ENCODE data around the gene FSHR.

Gene FSHR

DNA sequence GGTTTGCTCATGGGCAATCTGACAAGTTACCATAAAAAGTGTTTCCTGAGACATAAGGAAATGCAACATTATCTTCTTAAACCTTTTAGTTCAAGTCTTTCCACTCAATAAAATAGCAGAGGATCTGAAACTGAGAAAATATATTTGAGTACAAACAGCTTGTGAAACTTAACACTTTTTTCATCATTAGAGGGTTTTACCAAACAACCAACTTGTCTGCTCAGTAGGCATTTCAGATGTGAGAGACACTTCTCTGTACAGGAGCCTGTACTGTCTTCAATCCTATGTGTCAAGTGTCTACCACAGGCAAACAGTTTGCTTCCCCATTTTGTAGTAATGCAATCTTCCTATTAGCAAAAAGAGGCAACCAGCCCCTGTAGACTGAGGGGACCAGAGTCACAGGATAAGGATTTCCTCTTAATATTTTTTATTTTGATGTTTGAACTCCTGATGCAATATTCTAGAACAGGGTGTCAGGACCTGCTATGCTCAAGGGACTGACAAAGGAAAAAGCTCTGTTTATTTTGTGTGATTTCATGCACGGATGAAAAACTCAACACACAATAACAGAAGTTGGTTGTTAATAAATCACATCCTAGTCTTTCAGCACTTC lies 239.7 kb downstream of the FSHR start:
- TF ChIP-seq, protein P1, sequence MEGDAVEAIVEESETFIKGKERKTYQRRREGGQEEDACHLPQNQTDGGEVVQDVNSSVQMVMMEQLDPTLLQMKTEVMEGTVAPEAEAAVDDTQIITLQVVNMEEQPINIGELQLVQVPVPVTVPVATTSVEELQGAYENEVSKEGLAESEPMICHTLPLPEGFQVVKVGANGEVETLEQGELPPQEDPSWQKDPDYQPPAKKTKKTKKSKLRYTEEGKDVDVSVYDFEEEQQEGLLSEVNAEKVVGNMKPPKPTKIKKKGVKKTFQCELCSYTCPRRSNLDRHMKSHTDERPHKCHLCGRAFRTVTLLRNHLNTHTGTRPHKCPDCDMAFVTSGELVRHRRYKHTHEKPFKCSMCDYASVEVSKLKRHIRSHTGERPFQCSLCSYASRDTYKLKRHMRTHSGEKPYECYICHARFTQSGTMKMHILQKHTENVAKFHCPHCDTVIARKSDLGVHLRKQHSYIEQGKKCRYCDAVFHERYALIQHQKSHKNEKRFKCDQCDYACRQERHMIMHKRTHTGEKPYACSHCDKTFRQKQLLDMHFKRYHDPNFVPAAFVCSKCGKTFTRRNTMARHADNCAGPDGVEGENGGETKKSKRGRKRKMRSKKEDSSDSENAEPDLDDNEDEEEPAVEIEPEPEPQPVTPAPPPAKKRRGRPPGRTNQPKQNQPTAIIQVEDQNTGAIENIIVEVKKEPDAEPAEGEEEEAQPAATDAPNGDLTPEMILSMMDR (IDR thresholded peaks at IDR 0.05; ENCODE audit: borderline replicate concordance, insufficient read depth, low read depth, low read length), result no peak
- H3K4me3 ChIP-seq (ENCODE audit: low read depth, low read length), result no peak overlapping the region

Data from GM12875 (cell line).